Ishikawa (cell line): ENCODE data around the gene USP53.

Experiments used
- EP300 ChIP-seq: IDR thresholded peaks from 2 replicates; pipeline ENCODE4 v1.6.1; 2012; ENCODE audit warnings: borderline replicate concordance
- TAF1 ChIP-seq: IDR thresholded peaks from 2 replicates; pipeline ENCODE4 v1.6.1; 2012; ENCODE audit warnings: low read depth, mild to moderate bottlenecking
- TCF12 ChIP-seq: IDR thresholded peaks from 2 replicates; pipeline ENCODE4 v1.6.1; 2012; ENCODE audit warnings: low read depth

GRCh38 chr4:119268466-119268865 is 56.0 kb downstream of the USP53 start:
- TF ChIP-seq TCF12 = no peak
- no peak for TF ChIP-seq TAF1
- TF ChIP-seq EP300 = no peak
